HG03520 (cell line): ENCODE measurements around the gene RBM19.

Experiments used
- ATAC-seq: cut with Tn5 transposase; IDR thresholded peaks from one replicate; pipeline ENCODE4 v1.9.1; 2021; ENCODE audit warnings: mild to moderate bottlenecking, moderate library complexity; ENCODE audit not compliant: unreplicated experiment

RBM19 gene

DNA sequence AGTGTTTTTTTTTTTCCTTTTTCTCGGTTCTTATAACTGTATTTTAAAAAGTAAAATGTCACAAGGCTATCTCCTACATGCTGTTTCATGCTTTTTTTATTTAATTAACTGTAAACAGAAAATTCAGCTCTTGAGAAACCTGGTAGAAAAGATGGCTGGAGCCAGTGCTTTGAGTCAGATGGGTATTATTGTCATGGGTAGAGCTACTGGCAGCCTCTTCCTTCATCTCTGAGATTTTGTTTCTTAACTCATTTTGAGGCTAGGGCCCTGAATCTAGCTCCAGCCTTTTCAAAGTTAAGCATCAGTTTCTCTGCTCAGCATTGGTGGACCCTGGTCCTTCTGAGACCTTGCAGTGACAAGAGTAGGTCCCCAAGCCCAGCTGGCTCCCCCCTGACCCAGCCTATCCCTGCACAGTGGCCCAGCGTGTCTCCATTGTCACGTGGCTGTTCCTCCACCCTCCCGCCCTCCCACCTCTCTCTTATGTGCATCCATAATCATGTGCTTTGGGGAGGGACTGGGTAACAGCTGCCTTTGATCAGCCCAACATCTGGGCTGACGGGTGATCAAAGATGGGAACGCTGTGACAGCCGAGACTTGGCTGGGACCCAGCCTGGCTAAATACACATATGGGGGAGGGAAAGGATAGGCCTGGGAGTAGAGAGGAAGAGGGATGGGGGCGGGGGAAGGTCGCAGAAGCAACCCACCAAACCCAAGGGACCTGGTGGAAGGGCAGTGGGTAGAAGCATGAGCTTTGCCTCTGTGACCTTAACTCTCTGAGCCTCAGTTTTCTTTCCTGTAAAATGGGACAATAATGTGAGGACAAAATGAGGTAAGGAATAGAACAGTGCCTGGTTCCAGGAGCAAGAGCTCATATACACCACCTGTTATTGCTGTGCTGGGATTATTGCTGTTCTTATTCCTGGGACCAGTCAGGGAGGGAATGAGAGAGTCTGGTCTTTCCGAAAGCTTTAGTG lies 24.4 kb upstream of the RBM19 start:
- no peak for ATAC-seq

DNA sequence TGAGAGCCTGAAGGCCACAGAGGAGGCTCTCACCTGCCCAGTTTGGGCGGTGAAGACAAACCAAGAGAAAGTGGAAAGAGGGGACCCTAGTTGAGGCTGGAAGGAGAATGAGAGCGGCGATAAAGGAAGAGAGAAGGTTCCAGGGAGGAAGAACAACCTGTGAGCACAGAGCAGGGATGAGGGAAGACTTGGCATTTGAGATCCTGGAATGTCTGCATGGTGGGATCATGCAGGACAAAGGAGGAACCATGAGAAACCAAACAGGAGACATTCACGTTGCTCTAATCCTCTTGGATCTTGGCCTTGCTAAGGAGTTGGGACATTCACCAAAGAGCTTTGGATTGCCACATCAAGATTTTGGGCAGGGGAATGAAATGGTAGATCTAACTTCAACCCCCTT lies 22.9 kb upstream of the RBM19 start:
- no peak for ATAC-seq

DNA sequence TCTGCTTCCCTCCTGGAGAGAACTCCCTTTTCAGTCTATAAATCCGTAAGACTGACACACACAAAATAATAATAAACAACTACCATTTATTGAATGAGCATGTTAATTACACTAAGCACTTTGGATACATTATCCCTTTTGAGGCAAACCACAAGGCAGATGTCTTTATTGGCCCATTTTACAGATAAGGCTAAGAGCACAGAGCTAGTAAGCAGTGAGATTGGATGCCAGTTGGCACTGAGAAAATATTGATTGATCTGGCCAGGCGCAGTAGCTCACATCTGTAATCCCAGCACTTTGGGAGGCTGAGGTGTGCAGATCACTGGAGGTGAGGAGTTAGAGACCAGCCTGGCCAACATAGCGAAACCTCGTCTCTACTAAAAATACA lies 21.9 kb upstream of the RBM19 start:
- ATAC-seq, result no peak

DNA sequence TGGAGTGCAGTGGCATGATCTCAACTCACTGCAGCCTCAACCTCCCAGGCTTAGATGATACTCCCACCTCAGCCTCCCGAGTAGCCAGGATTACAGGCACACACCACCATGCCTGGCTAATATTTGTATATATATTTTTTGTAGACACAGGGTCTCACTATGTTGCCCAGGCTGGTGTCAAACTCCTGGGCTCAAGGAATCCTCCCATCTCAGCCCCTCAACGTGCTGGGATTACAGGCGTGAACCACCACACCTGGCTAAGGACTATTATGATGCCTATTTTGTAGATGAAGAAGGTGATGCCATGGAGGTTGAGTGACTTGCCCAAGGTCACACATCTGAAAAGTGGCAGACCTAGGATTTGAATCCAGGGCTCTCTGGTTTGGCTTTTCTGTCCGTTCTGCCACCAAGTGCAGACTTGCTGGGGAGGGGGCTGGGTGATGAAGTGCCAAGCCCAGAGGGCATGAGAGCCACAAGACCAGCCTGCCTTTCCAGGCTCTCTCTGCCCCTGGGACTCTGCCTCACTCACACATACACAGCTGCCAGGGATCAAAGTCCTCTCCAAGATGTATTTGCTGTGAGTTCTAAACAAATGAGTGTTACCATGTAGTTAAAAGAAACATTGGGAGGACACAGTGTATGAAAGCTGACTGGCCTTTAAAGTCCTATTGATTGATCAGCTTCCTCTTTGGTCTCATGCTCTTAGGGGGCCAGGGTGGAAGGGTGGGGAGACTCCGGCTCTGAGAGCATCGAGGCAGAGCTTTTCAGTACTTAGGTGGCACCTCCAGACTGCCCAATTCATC lies 21.3 kb upstream of the RBM19 start:
- ATAC-seq, result no peak

DNA sequence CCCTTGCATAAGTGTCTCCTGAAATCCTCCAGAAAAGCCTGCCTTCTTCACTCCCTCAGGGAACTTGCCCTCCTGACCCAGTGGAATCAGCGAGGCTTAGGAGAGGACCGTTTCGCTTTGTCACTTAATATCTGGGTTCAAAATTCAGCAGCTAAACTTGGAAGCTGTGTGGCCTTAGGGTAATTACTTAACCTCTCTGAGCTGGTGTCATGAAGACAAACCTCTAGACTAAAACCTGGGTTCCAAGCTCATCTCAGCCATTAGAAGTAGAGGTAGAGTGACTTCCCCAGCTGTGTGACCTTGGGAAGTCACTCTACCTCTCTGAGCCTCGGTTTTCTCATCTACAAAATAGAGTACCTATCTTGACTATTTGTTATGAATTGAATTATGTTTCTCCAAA lies 18.3 kb upstream of the RBM19 start:
- ATAC-seq, result no peak

DNA sequence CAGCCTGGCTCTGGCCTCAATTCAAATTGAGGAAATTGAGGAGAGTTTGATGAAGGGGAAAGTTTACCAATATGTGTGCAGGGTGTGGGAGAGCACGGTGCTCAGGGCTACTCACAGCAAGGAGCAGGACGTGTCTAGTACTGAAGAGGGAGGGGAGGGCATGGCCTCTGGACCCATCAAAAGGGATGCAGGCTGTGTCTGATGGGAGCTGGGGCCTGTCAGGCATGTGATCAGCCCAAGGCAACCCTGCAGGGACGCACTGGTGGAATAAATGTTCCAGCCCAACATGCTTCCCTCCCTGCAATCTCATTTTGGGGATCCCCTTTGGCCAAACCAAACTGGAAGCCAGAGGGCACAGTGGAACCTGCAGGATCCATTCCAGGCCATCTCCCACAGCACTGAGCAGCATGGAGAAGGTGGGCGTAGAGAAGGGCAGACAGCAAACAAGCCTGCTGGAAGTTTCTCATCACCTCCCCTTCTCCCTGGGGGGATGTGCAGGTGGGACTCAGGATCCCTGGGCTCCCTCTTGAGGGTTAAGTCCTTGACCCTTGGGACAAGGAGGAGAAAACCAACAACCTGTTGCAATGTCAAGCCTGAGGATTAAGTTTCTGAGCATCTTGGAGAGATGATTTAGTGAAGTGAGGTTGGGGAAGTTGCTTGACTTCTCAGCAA lies 17.8 kb upstream of the RBM19 start:
- ATAC-seq, result no peak

DNA sequence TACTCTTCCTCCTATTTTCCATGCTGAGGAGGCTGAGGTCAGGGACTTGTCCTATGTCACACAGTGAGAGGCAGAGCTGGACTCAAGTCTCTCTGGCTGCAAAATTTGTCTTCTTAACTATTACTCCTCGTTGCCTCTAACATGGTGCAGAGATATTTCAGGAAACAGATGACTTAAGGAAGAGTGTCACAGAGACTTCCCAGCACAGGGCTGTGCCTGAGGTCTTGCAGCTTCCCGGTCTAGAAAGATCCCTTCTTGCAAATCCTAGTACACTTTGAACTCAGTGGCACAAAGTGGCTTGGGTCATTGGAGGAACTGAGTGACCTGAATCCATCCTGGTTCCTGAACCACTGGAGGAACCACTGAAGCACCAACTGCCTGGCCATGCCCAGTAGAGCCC lies 17.1 kb upstream of the RBM19 start:
- ATAC-seq, result no peak

DNA sequence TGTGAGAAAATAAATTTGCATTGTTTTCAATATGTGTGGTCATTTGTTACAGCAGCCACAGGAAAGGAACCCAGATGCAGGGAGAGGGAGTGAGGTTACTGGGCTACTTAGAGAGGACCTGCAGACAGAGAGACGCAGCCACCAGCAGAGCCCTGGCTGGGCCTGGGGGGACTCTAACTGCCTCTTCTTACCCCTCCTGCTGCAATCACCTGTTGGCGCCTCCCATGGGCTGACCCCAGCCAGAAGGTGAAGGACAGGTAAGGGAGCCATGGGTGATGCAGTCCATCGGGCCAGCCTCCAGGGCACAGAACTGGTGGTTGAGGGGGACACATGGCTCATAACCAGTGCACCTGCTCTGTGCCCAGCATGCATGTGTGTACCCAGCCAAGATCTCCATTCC lies 15.8 kb upstream of the RBM19 start:
- ATAC-seq, result no peak

DNA sequence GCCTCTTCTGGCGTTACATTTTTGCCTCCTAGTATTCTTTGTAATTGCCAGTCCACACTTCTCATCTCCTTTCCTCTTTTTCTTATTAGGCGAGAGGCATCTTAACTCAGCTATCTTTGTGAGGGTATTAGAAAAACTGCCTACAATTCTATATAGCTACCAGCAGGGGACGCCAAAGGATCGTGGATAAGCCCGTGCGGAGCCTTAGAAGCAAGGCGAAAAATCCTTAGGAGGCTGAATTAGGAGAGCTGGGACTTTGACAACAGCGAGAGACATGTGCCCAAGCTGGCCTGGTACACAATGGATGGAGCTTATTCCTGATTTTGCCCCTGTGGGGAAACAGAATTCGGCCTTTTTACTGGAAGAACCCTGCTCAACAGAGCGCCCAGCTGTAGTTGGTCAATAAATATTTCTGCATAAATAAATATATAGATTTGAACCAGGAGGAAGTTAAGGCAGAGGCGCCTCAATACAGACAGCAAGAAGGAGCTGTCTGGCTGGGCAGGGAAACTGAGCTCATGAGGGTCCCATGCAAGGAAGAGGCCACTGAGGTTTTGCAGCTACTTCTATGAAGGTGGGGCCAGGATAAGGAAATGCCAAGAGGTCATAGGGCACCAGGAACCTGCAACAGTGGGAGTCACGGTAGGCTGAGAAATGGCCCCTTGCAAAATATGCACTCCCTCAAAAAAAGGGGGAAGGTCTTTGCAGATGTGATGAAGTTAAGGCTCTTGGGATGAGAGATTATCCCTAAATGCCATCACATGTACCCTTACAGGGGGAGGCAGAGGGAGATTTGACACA lies 14.6 kb upstream of the RBM19 start:
- no peak for ATAC-seq

DNA sequence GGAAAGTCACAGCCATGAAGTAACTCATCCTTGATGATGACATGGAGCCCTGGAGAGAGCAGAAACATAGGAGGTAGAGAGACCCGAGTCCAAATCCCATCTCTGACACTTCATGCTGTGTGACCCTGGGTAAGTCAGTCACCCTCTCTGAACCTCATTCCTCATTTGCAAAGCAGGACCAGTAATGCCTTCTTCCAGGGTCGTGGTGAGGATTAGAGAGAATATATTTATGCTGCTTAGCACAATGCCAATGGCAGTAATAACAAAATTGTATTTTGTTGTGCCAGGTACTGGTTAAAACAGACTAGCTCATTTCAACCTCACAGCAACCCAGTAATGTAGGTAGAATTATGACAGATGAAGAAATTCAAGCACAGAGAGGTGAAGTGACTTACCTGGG lies 13.9 kb upstream of the RBM19 start:
- ATAC-seq, result no peak

DNA sequence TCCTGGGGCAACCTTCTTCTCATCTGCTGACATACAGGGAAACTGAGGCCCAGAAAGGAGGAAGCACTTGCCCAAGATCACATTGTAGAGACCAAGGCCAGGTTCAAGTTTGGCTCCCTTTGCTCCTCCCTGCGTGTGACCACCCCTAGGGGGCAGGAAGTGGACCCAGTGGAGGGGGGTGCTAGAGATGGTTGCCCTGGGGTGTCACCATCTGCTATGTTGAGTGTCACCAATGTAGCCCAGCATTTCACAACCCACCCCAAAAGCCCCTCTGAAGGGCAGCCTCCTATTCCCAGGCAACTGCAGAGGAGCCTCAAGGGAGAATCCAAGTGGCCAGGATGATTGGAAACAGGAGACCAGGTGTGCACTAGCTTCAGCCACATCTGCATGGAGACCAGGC lies 12.0 kb upstream of the RBM19 start:
- ATAC-seq, result no peak

DNA sequence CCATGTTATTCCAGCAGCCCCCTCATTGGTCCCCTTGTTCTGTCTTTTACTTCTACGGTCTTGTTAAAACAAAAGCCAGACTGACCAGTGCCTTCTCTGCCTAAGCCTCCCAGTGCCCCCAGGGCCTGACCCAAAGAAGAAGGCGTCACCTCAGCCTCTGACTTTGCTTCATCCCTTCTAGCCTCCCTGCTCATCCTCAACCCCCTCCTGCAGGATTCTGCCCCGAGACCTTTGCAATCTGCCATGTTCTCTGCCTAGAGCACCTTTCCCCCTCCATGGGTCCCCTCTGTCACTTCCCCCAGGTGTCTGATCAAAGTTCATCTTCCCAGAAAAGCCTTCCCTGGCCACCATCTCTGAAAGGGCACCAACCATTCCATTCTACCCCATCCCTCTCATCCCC lies 7.9 kb upstream of the RBM19 start:
- ATAC-seq, result no peak

DNA sequence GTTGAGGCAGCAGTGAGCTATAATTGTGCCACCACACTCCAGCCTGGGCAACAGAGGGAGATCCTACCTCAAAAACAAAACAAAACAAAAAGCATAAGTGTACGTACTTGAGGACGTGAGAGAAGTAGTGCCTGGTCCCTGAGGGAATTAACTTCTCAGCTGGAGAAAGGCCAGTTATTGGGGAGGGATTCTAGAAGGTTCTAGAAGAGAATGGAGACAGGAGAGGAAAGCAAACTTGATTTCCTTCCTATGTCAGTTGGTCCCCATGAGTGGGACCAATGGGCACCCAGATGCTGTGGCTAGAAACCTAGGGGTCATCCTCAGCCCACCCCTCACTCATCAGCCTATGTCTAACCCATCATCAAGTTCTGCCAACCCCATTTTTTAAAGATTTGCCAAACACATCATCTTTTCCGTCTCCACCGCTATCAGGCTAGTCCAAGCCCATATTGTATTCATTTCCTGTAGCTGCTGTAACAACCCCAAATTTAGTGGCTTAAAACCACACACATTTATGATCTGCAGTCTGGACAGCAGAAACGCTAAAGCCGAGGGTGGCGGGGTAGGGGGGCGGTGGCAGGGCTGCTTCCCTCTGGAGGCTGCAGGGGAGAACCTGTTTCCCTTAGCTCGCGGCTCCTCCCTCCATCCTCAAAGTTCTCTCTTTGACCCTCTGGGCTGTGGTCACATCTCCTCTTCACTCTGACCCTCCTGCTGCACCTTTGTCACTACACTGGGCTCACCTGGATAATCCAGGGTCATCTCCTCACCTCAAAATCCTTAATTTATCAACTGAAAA lies 7.2 kb upstream of the RBM19 start:
- ATAC-seq, result no peak

DNA sequence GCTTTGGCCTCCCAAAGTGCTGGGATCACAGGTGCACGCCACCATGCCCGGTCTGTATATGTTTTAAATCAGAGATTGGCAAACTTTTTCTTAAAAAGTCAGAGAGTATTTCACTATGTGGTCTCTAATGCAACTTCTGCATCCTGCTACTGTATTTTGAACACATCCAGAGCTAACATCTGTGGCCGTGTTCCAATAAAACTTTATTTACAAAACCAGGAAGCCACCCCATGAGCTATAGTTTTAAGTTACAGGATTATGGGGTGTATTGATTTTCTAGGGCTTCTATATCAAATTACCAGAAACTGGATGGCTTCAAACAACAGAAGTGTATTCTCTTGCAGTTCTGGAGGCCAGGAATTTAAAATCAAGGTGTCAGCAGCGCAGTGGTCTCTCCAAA lies 5.3 kb upstream of the RBM19 start:
- no peak for ATAC-seq

DNA sequence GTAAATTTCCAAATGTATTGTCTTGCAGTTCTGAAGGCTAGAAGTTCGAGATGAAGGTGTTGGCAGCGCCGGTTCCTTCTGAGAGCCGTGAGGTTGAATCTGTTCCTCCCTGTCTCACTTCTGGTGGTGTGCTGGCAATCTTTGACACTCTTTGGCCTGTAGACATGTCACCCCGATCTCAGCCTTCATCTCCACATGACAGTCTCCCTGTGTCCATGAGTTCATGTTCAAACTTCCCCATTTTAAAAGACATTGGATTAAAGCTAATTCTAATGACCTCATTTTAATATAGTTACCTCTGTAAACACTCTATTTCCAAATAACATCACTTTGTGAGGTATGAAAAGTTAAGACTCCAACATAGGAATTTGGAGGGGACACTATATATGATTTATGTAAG lies 4.1 kb upstream of the RBM19 start:
- no peak for ATAC-seq

DNA sequence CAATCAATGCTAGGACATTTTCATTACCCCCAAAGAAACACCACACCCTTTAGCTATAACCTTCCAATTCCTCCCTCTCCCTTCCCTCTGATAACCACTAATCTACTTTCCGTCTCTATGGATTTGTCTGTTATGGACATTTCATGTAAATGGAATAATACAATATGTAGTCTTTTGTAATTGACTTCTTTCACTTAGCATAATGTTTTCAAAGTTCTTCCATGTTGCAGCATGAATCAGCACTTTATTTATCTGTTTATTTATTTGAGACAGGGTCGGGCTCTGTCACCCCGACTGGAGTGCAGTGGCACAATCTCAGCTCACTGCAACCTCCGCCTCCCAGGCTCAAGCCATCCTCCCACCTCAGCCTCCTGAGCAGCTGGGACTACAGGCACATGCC lies 1.2 kb upstream of the RBM19 start:
- no peak for ATAC-seq

DNA sequence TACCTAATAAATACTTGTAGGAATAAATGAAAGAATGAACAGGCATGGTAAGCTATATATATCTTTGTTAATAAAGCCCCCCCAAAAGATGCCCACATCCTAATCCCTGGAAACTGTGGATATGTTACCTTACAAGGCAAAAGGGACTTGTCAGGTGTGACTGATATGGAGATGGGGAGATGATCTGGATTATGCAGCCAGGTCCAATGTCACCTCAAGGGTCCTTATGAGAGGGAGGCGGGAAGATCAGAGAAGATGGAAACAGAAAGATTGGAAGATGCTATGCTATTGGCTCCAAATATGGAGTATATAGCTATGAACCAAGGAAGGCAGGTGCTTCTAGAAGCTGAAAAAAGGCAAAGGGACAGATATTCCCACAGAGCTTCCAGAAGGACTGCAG lies 3.4 kb downstream of the RBM19 start:
- no peak for ATAC-seq

DNA sequence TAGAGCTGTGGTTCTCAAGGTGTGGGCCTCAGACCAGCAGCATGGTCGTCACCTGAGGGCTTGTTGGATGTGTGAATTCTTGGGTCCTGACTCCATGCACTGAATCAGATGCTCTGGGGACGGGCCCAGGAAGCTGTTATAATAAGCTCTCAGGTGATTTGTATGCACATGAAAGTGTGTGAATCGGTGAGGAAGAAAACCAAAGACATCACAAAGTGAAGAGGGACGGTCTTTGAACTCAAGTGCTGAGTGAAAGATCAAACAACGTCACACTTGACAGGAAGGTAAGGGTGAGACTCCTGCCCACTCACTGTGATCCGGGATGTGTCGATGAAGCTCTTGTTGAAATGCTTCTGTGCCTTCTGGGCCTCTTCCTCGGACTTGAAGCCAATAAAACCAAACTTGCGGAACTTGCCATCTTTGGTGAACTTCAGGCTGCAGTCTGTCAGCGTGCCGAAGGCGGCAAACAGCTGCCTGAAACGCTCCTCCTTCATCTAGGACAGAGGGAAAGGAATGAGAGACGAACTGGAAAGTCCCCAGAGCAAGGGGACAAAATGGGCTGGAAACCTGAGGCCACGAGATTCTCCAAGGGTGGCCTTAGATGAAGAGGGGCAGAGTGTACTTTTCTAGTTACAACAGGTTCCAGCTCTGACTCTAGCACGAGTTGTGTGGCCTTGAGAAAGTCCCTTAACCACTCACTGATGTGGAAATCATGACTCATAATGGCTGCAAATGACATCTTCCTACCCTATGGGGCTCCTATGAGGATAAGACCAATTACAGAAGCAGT lies 4.0 kb downstream of the RBM19 start:
- peak; percentile 39 for ATAC-seq

DNA sequence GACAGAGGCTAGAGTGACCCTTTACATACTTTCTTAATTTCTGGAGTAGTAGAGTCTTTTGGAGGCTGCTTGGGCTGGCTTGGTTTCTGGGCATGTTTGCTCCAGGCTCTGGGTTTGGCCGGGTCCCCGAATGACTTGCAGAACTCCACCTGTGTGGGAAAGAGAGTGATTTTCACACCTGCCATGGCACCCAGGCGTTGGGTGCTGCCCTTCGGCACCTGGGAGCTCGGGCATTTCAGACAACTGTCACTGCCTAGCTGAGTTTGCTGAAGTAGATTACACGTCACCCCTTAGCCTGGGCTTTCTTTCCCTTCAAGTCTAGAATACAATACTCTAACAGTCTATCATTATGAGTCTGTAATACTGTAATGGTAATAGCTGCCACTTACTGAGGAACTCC lies 6.1 kb downstream of the RBM19 start:
- no peak for ATAC-seq
